Activated T-helper 1 cell treated with anti-CD3 and anti-CD28 coated beads, Interleukin-12 subunit alpha, Interleukin-12 subunit beta, Interleukin-2, Interleukin-4 antibody, amounts not matched to agents 30 ng/mL and 10 ng/mL and 1 ng/mL, durations not matched to agents 14 hours and 24 hours and 36 hours (primary cell): ENCODE data around the gene HOXC12. TPM values are rescaled to one million over a fixed set of nuclear protein-coding genes. Genes with fewer than 3 reads are reported as not detected.

Experiments
- DNase-seq: peaks from one replicate; pipeline ENCODE4 v3.0.0; 2021; ENCODE audit warnings: low spot score
- H3K27ac Mint-ChIP-seq: one replicate; pipeline ENCODE4 v1.8.0; 2021; ENCODE audit warnings: mild to moderate bottlenecking, mixed read lengths
- H3K27me3 Mint-ChIP-seq: one replicate; pipeline ENCODE4 v1.8.0; 2022; ENCODE audit warnings: mild to moderate bottlenecking, moderate library complexity, mixed read lengths; ENCODE audit not compliant: insufficient read depth
- H3K36me3 Mint-ChIP-seq: one replicate; pipeline ENCODE4 v1.8.0; 2021; ENCODE audit warnings: low read depth, mixed read lengths
- H3K4me1 Mint-ChIP-seq: one replicate; pipeline ENCODE4 v1.8.0; 2021; ENCODE audit warnings: low read depth, mixed read lengths
- H3K4me3 Mint-ChIP-seq: one replicate; pipeline ENCODE4 v1.8.0; 2021; ENCODE audit warnings: mild to moderate bottlenecking, moderate library complexity, mixed read lengths
- H3K9me3 Mint-ChIP-seq: one replicate; pipeline ENCODE4 v1.8.0; 2021; ENCODE audit warnings: mixed read lengths
- intact Hi-C: fragments of 100-400 bp; cut with micrococcal nuclease; formaldehyde crosslinking; loops from one replicate; pipeline ENCODE4 v1.15.1; 2024
- total RNA-seq: library from RNA; stranded (reverse); gene quantifications from 2 replicates; pipeline ENCODE4 v1.2.3, GENCODE V29; 2022

HOXC12 gene
- total RNA-seq: not detected in 2 replicates

- peak within 1 kb of the TSS; percentile 48 for H3K27ac Mint-ChIP-seq
- no peaks in the 10 kb centered on the region for H3K36me3 Mint-ChIP-seq
- H3K27me3 Mint-ChIP-seq: peaks cover 87% of the 10 kb centered on the region
- intact Hi-C loops: loop anchor here (5.0 kb wide), 1 partner anchor 98 kb away; the partner anchor contains the start of gene HOXC4
- H3K4me3 Mint-ChIP-seq: no peak within 1 kb of the TSS
- no peaks in the 10 kb centered on the region for H3K4me1 Mint-ChIP-seq
- H3K9me3 Mint-ChIP-seq: no peaks in the 10 kb centered on the region
- no peak for DNase-seq
These were observed at the start of gene HOXC12 for GRCh38 chr12:53954694-53955035. Gene HOXC12 (plus strand): TSS chr12:53954903. CDS start chr12:53954930, 27 bp downstream.

GRCh38 chr12:53907103-53907502 lies 47.6 kb upstream of the HOXC12 start:
- peaks cover 24% of the 10 kb centered on the region for H3K27me3 Mint-ChIP-seq
- H3K36me3 Mint-ChIP-seq: no peaks in the 10 kb centered on the region
- no peak overlapping the region for H3K4me3 Mint-ChIP-seq
- H3K27ac Mint-ChIP-seq: no peak overlapping the region
- H3K4me1 Mint-ChIP-seq: no peaks in the 10 kb centered on the region
- no peak for DNase-seq
- intact Hi-C loops: no loop called here
- no peaks in the 10 kb centered on the region for H3K9me3 Mint-ChIP-seq

GRCh38 chr12:53916788-53917655 lies 37.7 kb upstream of the HOXC12 start:
- Mint-ChIP-seq H3K4me1 (no peaks in the 10 kb centered on the region), H3K4me3 (no peak overlapping the region), H3K9me3 (no peaks in the 10 kb centered on the region), H3K36me3 (no peaks in the 10 kb centered on the region), H3K27ac (no peak overlapping the region), H3K27me3 (peaks cover 56% of the 10 kb centered on the region)
- intact Hi-C loops: no loop called here
- DNase-seq: no peak

GRCh38 chr12:53924521-53925405 lies 29.9 kb upstream of the HOXC12 start:
- no peak for DNase-seq
- H3K27ac Mint-ChIP-seq: no peak overlapping the region
- H3K4me3 Mint-ChIP-seq: no peak overlapping the region
- H3K9me3 Mint-ChIP-seq: no peaks in the 10 kb centered on the region
- H3K27me3 Mint-ChIP-seq: peaks cover 85% of the 10 kb centered on the region
- H3K4me1 Mint-ChIP-seq: no peaks in the 10 kb centered on the region
- no peaks in the 10 kb centered on the region for H3K36me3 Mint-ChIP-seq
- intact Hi-C loops: no loop called here

- no peaks in the 10 kb centered on the region for H3K9me3 Mint-ChIP-seq
- no peak overlapping the region for H3K27ac Mint-ChIP-seq
- H3K4me1 Mint-ChIP-seq: no peaks in the 10 kb centered on the region
- intact Hi-C loops: no loop called here
- peaks cover 90% of the 10 kb centered on the region for H3K27me3 Mint-ChIP-seq
- no peak overlapping the region for H3K4me3 Mint-ChIP-seq
- no peak for DNase-seq
- no peaks in the 10 kb centered on the region for H3K36me3 Mint-ChIP-seq
These were observed 27.3 kb upstream of the HOXC12 start for GRCh38 chr12:53927220-53928029.

- no peaks in the 10 kb centered on the region for H3K9me3 Mint-ChIP-seq
- H3K4me1 Mint-ChIP-seq: no peaks in the 10 kb centered on the region
- no peaks in the 10 kb centered on the region for H3K36me3 Mint-ChIP-seq
- H3K4me3 Mint-ChIP-seq: no peak overlapping the region
- H3K27ac Mint-ChIP-seq: no peak overlapping the region
- H3K27me3 Mint-ChIP-seq: peaks cover 91% of the 10 kb centered on the region
- intact Hi-C loops: no loop called here
- no peak for DNase-seq
These were observed 26.5 kb upstream of the HOXC12 start for GRCh38 chr12:53928054-53928835.

GRCh38 chr12:53929527-53929926 lies 25.2 kb upstream of the HOXC12 start:
- intact Hi-C loops: no loop called here
- Mint-ChIP-seq H3K9me3 (no peaks in the 10 kb centered on the region), H3K27ac (no peak overlapping the region), H3K4me1 (no peaks in the 10 kb centered on the region), H3K27me3 (peaks cover 91% of the 10 kb centered on the region), H3K4me3 (no peak overlapping the region), H3K36me3 (no peaks in the 10 kb centered on the region)
- DNase-seq: no peak

GRCh38 chr12:53930591-53931255 lies 24.0 kb upstream of the HOXC12 start:
- Mint-ChIP-seq H3K27me3 (peaks cover 90% of the 10 kb centered on the region), H3K9me3 (no peaks in the 10 kb centered on the region), H3K4me1 (no peaks in the 10 kb centered on the region), H3K27ac (no peak overlapping the region), H3K36me3 (no peaks in the 10 kb centered on the region), H3K4me3 (no peak overlapping the region)
- intact Hi-C loops: loop anchor here (10.0 kb wide), 1 partner anchor 54 kb away; the partner anchor contains the start of gene HOXC10
- DNase-seq: no peak

- Mint-ChIP-seq H3K36me3 (no peaks in the 10 kb centered on the region), H3K9me3 (no peaks in the 10 kb centered on the region), H3K4me3 (no peak overlapping the region), H3K4me1 (no peaks in the 10 kb centered on the region), H3K27ac (no peak overlapping the region), H3K27me3 (peaks cover 88% of the 10 kb centered on the region)
- intact Hi-C loops: loop anchor here (10.0 kb wide), 1 partner anchor 53 kb away; the partner anchor contains the start of gene HOXC10
- DNase-seq: no peak
These were observed 22.7 kb upstream of the HOXC12 start for GRCh38 chr12:53931844-53932581.

GRCh38 chr12:53932915-53933314 lies 21.8 kb upstream of the HOXC12 start:
- H3K36me3 Mint-ChIP-seq: no peaks in the 10 kb centered on the region
- H3K27ac Mint-ChIP-seq: no peak overlapping the region
- H3K9me3 Mint-ChIP-seq: no peaks in the 10 kb centered on the region
- H3K27me3 Mint-ChIP-seq: peaks cover 90% of the 10 kb centered on the region
- no peak overlapping the region for H3K4me3 Mint-ChIP-seq
- H3K4me1 Mint-ChIP-seq: no peaks in the 10 kb centered on the region
- intact Hi-C loops: loop anchor here (10.0 kb wide), 1 partner anchor 52 kb away; the partner anchor contains the start of gene HOXC10
- DNase-seq: no peak
